Nephron progenitor cell (in vitro differentiated cells): Measurements from ENCODE around the gene PPIB.

Experiments used
- DNase-seq: peaks from one replicate; pipeline ENCODE4 v3.0.0; 2021
- H3K27ac Mint-ChIP-seq: 2 replicates; pipeline ENCODE4 v1.8.0; 2021; ENCODE audit warnings: mild to moderate bottlenecking, moderate library complexity, mixed read lengths
- H3K27me3 Mint-ChIP-seq: 2 replicates; pipeline ENCODE4 v1.8.0; 2021; ENCODE audit warnings: mild to moderate bottlenecking, low read depth, mixed read lengths; ENCODE audit not compliant: poor library complexity
- H3K36me3 Mint-ChIP-seq: 2 replicates; pipeline ENCODE4 v1.8.0; 2021; ENCODE audit warnings: low read depth, mixed read lengths
- H3K4me1 Mint-ChIP-seq: 2 replicates; pipeline ENCODE4 v1.8.0; 2021; ENCODE audit warnings: mixed read lengths
- H3K4me3 Mint-ChIP-seq: 2 replicates; pipeline ENCODE4 v1.8.0; 2021; ENCODE audit warnings: mild to moderate bottlenecking, moderate library complexity, mixed read lengths
- H3K9me3 Mint-ChIP-seq: 2 replicates; pipeline ENCODE4 v1.8.0; 2021; ENCODE audit warnings: mild to moderate bottlenecking, moderate library complexity, mixed read lengths
- TF ChIP-seq, protein P1 (sequence below): fragments of 200-600 bp; sonication (generic); IDR thresholded peaks from 2 replicates; pipeline ENCODE4 v1.5.0; 2021; ENCODE audit warnings: antibody characterized with exemption

Gene PPIB

DNA sequence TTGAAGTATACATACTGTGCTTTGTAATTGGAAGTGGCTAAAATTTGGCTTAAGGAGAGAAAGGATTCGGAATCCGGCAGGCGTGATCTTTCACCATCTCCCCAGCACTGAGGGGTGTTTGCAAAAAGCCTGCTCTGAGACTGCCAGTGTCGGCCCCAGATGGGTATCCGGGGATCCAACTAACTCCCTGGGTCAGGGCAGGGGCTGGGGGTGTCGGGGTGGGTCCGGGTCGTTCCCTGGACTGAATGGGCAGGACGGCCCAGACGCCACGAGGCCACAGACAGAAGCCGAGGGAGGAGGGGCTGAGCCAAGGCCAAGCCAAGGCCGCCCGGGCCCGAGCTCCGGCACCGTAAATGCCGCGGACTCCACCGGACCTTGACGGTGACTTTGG is 349 bp downstream of the PPIB start:
- TF ChIP-seq, protein P1, sequence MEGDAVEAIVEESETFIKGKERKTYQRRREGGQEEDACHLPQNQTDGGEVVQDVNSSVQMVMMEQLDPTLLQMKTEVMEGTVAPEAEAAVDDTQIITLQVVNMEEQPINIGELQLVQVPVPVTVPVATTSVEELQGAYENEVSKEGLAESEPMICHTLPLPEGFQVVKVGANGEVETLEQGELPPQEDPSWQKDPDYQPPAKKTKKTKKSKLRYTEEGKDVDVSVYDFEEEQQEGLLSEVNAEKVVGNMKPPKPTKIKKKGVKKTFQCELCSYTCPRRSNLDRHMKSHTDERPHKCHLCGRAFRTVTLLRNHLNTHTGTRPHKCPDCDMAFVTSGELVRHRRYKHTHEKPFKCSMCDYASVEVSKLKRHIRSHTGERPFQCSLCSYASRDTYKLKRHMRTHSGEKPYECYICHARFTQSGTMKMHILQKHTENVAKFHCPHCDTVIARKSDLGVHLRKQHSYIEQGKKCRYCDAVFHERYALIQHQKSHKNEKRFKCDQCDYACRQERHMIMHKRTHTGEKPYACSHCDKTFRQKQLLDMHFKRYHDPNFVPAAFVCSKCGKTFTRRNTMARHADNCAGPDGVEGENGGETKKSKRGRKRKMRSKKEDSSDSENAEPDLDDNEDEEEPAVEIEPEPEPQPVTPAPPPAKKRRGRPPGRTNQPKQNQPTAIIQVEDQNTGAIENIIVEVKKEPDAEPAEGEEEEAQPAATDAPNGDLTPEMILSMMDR: no peak
- peak overlapping the region; percentile 64 for H3K27ac Mint-ChIP-seq
- peaks cover 25% of the 10 kb centered on the region for H3K36me3 Mint-ChIP-seq
- no peaks in the 10 kb centered on the region for H3K27me3 Mint-ChIP-seq
- H3K4me1 Mint-ChIP-seq: peaks cover 34% of the 10 kb centered on the region
- H3K9me3 Mint-ChIP-seq: no peaks in the 10 kb centered on the region
- DNase-seq: no peak
- H3K4me3 Mint-ChIP-seq: peak overlapping the region; percentile 90

- Mint-ChIP-seq H3K36me3 (peaks cover 31% of the 10 kb centered on the region), H3K4me3 (peak overlapping the region; percentile 90), H3K27ac (peak overlapping the region; percentile 64), H3K9me3 (no peaks in the 10 kb centered on the region), H3K27me3 (no peaks in the 10 kb centered on the region), H3K4me1 (peaks cover 34% of the 10 kb centered on the region)
- no peak for DNase-seq
- TF ChIP-seq, protein P1: no peak
Measured at GRCh38 chr15:64161688-64162477, 939 bp downstream of the PPIB start.

DNA sequence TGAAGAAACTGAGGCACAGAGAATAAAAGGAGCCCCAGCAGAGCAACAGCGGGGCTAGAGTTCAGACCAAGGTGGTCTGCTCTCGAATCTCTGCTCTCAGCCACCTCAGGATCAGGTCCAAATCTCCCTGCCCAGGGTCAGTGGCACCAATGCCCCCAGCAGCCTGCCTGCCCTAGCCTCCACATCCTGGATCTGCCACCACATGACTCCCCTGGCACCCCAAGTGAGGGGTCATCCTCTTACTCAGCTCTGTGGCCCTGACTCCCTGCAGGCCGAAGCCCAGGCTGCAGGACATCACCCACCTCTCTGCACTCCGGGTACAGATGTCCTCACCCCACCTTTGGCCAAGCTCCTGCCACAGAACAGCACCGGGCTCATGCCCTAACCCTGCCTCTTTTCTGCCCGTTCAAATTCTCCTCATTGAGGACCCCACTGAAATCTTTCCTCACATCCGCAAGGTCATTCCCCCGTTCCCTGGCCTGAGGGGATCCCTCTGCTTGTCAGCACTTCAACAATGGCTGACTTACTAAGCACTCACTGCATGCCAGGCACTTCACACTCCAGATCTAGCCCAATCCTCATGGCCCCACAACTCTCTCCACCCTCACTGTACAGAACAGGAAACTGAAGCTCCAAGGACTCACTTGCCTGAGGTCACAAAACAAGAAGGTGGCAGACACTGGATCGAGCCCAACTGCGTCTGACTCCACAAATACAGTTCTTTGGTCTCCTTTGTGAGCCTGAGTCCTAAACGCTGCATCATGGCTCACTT is 4.3 kb downstream of the PPIB start:
- H3K4me1 Mint-ChIP-seq: peaks cover 23% of the 10 kb centered on the region
- no peaks in the 10 kb centered on the region for H3K9me3 Mint-ChIP-seq
- TF ChIP-seq, protein P1: no peak
- H3K27ac Mint-ChIP-seq: no peak overlapping the region
- peaks cover 53% of the 10 kb centered on the region for H3K36me3 Mint-ChIP-seq
- peaks cover 1% of the 10 kb centered on the region for H3K27me3 Mint-ChIP-seq
- no peak for DNase-seq
- no peak overlapping the region for H3K4me3 Mint-ChIP-seq

GRCh38 chr15:64157599-64158125 is 5.2 kb downstream of the PPIB start:
- TF ChIP-seq, protein P1: no peak
- no peak overlapping the region for H3K4me3 Mint-ChIP-seq

DNA sequence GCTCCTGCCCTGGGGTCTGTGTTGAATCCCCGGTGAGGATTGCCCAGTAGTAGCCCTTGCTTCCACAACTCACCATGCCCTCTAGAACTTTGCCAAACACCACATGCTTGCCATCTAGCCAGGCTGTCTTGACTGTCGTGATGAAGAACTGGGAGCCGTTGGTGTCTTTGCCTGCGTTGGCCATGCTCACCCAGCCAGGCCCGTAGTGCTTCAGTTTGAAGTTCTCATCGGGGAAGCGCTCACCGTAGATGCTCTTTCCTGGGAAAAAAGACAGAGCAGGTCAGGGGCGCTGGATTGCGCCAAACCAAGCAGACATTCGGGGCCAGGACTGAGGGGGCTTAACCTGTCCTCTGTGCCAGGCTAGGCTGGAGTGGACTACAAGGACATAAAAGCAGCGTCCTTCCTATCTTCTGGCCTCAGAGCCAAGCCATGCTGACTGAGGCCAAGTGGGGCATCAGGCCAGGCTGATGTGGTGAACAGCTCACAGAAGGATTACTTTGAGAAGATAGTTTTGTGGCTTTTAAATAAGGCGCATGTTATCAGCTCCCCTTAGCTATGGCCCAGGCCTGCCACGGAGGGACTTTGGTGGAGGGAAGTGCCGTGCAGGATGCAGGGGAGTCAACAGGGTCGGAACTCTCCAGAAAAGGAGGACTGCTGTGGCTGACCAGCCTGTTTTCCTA is 6.0 kb downstream of the PPIB start:
- Mint-ChIP-seq H3K27ac (no peak overlapping the region), H3K27me3 (peaks cover 15% of the 10 kb centered on the region), H3K4me3 (no peak overlapping the region), H3K36me3 (peaks cover 53% of the 10 kb centered on the region), H3K4me1 (peaks cover 22% of the 10 kb centered on the region), H3K9me3 (no peaks in the 10 kb centered on the region)
- TF ChIP-seq, protein P1: no peak
- DNase-seq: no peak

More at GRCh38 chr15:64157599-64158125, 5.2 kb downstream of the PPIB start:
- Mint-ChIP-seq H3K4me1 (peaks cover 27% of the 10 kb centered on the region), H3K36me3 (peaks cover 53% of the 10 kb centered on the region), H3K27ac (peak overlapping the region; percentile 61), H3K27me3 (peaks cover 10% of the 10 kb centered on the region), H3K9me3 (no peaks in the 10 kb centered on the region)
- DNase-seq: no peak
